Measurements from ENCODE around the gene CENATAC. TPM values are rescaled to one million over a fixed set of nuclear protein-coding genes. Genes with fewer than 3 reads are reported as not detected.

Gene CENATAC
- total and polyA plus RNA-seq, 2 experiments from 2014 or later = 31.7 to 34.5 TPM

DNA sequence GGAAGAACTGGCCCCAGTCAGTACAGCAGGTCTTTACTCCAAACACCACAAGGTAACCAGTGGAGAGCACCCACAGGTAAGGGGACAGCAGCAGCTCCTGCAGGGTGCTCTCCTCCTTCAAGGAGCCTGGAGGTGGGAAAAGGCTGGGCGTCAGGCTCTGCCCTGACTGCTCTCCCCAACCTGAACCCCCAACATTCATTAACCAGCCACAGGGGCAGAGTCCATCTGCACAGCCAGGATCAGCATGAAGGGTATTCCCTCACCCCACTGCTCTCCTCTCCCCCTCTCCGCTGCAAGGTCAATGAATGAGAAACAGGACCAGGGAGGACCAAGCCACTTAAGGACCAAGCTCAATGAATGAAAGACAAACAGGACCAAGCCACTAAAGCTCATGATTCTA lies 29.0 kb downstream of the CENATAC start:
- Histone ChIP-seq H2AFZ (no peak overlapping the region), H3K9me2 (ENCODE audit: insufficient read depth) (no peaks in the 10 kb centered on the region), H3K4me2 (no peak overlapping the region), H3K4me1 (ENCODE audit: insufficient read depth) (peaks cover 14% of the 10 kb centered on the region), H3K4me3 (no peak overlapping the region), H3K36me3 (ENCODE audit: insufficient read depth) (peaks cover 22% of the 10 kb centered on the region), H3F3A (replicated peaks; ENCODE audit: low read depth) (peaks cover 39% of the 10 kb centered on the region), H4K20me1 (replicated peaks; ENCODE audit: insufficient read depth) (peaks cover 15% of the 10 kb centered on the region), H3K27ac (ENCODE audit: low read depth) (no peak overlapping the region), H3K27me3 (ENCODE audit: insufficient read depth) (no peaks in the 10 kb centered on the region), H3K79me2 (replicated peaks; ENCODE audit: insufficient read depth) (peaks cover 9% of the 10 kb centered on the region)
- Mint-ChIP-seq H3K27me3 (ENCODE audit: insufficient read depth, low read depth, poor library complexity) (peaks cover 26% of the 10 kb centered on the region), H3K27ac (no peak overlapping the region; the same call in 1 of the 2 replicates), H3K36me3 (ENCODE audit: low read depth) (peaks cover 59% of the 10 kb centered on the region), H3K4me1 (peaks cover 31% of the 10 kb centered on the region), H3K4me3 (no peak overlapping the region), H3K9me3 (no peaks in the 10 kb centered on the region; the same call in 2 of the 3 replicates)
- ATAC-seq (no peak), DNase-seq (ENCODE audit: low spot score) (no peak)
- TF ChIP-seq, protein P1, sequence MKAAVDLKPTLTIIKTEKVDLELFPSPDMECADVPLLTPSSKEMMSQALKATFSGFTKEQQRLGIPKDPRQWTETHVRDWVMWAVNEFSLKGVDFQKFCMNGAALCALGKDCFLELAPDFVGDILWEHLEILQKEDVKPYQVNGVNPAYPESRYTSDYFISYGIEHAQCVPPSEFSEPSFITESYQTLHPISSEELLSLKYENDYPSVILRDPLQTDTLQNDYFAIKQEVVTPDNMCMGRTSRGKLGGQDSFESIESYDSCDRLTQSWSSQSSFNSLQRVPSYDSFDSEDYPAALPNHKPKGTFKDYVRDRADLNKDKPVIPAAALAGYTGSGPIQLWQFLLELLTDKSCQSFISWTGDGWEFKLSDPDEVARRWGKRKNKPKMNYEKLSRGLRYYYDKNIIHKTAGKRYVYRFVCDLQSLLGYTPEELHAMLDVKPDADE (IDR thresholded peaks at IDR 0.05) = no peak
- no peak for TF ChIP-seq CREB1 (CRISPR knock-in tag; IDR thresholded peaks at IDR 0.05; ENCODE audit: low read depth)
- TF ChIP-seq NANOG (IDR thresholded peaks at IDR 0.05; ENCODE audit: borderline replicate concordance) = no peak
- TF ChIP-seq ZNF114 (CRISPR knock-in tag; IDR thresholded peaks at IDR 0.05) = no peak
- TF ChIP-seq, protein P2, sequence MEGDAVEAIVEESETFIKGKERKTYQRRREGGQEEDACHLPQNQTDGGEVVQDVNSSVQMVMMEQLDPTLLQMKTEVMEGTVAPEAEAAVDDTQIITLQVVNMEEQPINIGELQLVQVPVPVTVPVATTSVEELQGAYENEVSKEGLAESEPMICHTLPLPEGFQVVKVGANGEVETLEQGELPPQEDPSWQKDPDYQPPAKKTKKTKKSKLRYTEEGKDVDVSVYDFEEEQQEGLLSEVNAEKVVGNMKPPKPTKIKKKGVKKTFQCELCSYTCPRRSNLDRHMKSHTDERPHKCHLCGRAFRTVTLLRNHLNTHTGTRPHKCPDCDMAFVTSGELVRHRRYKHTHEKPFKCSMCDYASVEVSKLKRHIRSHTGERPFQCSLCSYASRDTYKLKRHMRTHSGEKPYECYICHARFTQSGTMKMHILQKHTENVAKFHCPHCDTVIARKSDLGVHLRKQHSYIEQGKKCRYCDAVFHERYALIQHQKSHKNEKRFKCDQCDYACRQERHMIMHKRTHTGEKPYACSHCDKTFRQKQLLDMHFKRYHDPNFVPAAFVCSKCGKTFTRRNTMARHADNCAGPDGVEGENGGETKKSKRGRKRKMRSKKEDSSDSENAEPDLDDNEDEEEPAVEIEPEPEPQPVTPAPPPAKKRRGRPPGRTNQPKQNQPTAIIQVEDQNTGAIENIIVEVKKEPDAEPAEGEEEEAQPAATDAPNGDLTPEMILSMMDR (conservative IDR thresholded peaks at IDR 0.05; ENCODE audit: low read depth in 2 of 2) = no peak
- TF ChIP-seq, protein P3, sequence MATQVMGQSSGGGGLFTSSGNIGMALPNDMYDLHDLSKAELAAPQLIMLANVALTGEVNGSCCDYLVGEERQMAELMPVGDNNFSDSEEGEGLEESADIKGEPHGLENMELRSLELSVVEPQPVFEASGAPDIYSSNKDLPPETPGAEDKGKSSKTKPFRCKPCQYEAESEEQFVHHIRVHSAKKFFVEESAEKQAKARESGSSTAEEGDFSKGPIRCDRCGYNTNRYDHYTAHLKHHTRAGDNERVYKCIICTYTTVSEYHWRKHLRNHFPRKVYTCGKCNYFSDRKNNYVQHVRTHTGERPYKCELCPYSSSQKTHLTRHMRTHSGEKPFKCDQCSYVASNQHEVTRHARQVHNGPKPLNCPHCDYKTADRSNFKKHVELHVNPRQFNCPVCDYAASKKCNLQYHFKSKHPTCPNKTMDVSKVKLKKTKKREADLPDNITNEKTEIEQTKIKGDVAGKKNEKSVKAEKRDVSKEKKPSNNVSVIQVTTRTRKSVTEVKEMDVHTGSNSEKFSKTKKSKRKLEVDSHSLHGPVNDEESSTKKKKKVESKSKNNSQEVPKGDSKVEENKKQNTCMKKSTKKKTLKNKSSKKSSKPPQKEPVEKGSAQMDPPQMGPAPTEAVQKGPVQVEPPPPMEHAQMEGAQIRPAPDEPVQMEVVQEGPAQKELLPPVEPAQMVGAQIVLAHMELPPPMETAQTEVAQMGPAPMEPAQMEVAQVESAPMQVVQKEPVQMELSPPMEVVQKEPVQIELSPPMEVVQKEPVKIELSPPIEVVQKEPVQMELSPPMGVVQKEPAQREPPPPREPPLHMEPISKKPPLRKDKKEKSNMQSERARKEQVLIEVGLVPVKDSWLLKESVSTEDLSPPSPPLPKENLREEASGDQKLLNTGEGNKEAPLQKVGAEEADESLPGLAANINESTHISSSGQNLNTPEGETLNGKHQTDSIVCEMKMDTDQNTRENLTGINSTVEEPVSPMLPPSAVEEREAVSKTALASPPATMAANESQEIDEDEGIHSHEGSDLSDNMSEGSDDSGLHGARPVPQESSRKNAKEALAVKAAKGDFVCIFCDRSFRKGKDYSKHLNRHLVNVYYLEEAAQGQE (IDR thresholded peaks at IDR 0.05; ENCODE audit: unreplicated experiment) = no peak
- TF ChIP-seq POLR2AphosphoS5 (IDR thresholded peaks at IDR 0.05; ENCODE audit: low read depth) = no peak
- TF ChIP-seq, protein P4, sequence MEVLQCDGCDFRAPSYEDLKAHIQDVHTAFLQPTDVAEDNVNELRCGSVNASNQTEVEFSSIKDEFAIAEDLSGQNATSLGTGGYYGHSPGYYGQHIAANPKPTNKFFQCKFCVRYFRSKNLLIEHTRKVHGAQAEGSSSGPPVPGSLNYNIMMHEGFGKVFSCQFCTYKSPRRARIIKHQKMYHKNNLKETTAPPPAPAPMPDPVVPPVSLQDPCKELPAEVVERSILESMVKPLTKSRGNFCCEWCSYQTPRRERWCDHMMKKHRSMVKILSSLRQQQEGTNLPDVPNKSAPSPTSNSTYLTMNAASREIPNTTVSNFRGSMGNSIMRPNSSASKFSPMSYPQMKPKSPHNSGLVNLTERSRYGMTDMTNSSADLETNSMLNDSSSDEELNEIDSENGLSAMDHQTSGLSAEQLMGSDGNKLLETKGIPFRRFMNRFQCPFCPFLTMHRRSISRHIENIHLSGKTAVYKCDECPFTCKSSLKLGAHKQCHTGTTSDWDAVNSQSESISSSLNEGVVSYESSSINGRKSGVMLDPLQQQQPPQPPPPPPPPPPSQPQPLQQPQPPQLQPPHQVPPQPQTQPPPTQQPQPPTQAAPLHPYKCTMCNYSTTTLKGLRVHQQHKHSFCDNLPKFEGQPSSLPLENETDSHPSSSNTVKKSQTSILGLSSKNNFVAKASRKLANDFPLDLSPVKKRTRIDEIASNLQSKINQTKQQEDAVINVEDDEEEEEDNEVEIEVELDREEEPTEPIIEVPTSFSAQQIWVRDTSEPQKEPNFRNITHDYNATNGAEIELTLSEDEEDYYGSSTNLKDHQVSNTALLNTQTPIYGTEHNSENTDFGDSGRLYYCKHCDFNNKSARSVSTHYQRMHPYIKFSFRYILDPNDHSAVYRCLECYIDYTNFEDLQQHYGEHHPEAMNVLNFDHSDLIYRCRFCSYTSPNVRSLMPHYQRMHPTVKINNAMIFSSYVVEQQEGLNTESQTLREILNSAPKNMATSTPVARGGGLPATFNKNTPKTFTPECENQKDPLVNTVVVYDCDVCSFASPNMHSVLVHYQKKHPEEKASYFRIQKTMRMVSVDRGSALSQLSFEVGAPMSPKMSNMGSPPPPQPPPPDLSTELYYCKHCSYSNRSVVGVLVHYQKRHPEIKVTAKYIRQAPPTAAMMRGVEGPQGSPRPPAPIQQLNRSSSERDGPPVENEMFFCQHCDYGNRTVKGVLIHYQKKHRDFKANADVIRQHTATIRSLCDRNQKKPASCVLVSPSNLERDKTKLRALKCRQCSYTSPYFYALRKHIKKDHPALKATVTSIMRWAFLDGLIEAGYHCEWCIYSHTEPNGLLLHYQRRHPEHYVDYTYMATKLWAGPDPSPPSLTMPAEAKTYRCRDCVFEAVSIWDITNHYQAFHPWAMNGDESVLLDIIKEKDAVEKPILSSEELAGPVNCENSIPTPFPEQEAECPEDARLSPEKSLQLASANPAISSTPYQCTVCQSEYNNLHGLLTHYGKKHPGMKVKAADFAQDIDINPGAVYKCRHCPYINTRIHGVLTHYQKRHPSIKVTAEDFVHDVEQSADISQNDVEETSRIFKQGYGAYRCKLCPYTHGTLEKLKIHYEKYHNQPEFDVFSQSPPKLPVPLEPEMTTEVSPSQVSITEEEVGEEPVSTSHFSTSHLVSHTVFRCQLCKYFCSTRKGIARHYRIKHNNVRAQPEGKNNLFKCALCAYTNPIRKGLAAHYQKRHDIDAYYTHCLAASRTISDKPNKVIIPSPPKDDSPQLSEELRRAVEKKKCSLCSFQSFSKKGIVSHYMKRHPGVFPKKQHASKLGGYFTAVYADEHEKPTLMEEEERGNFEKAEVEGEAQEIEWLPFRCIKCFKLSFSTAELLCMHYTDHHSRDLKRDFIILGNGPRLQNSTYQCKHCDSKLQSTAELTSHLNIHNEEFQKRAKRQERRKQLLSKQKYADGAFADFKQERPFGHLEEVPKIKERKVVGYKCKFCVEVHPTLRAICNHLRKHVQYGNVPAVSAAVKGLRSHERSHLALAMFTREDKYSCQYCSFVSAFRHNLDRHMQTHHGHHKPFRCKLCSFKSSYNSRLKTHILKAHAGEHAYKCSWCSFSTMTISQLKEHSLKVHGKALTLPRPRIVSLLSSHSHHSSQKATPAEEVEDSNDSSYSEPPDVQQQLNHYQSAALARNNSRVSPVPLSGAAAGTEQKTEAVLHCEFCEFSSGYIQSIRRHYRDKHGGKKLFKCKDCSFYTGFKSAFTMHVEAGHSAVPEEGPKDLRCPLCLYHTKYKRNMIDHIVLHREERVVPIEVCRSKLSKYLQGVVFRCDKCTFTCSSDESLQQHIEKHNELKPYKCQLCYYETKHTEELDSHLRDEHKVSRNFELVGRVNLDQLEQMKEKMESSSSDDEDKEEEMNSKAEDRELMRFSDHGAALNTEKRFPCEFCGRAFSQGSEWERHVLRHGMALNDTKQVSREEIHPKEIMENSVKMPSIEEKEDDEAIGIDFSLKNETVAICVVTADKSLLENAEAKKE (CRISPR knock-in tag; IDR thresholded peaks at IDR 0.05) = no peak
- no peak for TF ChIP-seq STAT1 (IDR thresholded peaks at IDR 0.05; ENCODE audit: unreplicated experiment)
- TF ChIP-seq EZH2 (IDR thresholded peaks at IDR 0.05; ENCODE audit: low read depth, unreplicated experiment) = no peak
- no peak for TF ChIP-seq EZH2phosphoT487 (IDR thresholded peaks at IDR 0.05; ENCODE audit: unreplicated experiment)
- no peak for TF ChIP-seq JUNB (IDR thresholded peaks at IDR 0.05; ENCODE audit: unreplicated experiment)
- TF ChIP-seq ZNF331 (CRISPR knock-in tag; IDR thresholded peaks at IDR 0.05; ENCODE audit: low read depth) = no peak

Data from GM23338 (cell line).